GM21390 (cell line): ENCODE results near the gene RNASEL.

Experiments used
- ATAC-seq: cut with Tn5 transposase; IDR thresholded peaks from one replicate; pipeline ENCODE4 v1.9.1; 2021; ENCODE audit not compliant: unreplicated experiment

The RNASEL gene

GRCh38 chr1:182600745-182601415, 11.8 kb upstream of the RNASEL start:
- ATAC-seq = no peak

GRCh38 chr1:182600036-182600713, 11.1 kb upstream of the RNASEL start:
- ATAC-seq = no peak

- ATAC-seq = no peak
Observed at GRCh38 chr1:182599339-182599738, 10.3 kb upstream of the RNASEL start.

DNA sequence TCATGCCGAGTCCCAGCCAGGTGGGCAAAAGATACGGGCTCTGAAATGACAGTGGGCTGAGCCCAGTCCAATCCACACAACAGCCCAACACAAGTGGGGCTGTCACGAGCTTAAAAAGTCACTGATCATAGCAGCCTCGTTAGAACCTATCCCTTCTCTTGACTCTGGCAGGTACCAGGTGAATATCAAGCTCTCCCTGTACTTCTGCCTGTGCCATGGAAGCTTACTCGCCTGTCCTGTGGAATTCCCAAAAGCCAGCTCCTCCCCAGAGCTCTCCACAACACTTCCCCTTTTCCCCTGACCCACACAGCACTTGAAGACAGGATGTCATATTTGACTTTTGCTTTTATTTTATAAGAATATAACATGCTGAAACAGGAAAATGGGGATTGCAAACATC, 9.2 kb upstream of the RNASEL start:
- no peak for ATAC-seq

DNA sequence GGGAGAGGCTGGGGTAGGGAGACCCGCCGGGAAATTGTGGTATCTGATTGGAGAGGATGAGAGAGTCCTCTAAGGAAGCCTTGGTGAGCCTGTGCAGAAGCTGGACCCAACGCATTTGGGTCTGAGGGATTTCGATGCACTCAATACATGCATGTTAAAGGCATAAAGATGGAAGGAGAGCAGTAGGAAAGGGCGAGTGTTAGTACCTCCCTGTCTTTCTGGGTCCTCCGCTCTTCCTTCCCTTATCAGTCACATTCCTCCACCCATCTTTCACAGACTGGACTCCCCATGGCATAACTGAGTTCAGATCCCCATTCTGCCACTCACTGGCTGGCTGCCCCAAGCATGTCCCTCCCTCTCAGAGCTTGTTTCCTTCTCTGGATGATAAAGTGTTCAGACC, 7.9 kb upstream of the RNASEL start:
- ATAC-seq = no peak

DNA sequence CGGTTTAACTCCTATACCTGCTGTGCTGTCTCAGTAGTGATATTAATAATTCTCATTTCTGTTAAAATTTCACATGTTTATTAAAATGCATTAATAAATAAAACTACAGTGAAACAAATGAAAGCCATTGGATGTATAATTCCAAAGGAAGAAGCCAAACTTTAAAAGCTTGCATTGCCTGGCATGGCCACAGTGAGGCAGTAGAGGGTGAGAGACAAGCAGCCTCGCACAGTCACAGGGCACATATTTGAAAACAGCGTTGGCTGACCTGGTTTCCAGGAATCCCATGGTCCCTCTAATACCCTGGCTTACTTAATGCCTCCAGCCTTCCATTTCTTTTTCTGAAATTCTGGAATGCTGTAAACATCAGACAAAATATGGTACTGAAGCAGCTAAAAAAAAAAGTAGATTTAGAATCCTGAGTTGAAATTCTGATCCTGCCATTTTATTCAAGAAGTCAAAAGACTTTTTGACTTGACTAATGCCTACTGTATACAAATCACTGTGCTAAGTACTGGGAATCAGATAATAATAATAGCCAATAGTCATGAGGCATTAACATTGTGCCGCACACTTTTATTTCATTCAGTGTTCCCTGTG, 6.7 kb upstream of the RNASEL start:
- no peak for ATAC-seq

DNA sequence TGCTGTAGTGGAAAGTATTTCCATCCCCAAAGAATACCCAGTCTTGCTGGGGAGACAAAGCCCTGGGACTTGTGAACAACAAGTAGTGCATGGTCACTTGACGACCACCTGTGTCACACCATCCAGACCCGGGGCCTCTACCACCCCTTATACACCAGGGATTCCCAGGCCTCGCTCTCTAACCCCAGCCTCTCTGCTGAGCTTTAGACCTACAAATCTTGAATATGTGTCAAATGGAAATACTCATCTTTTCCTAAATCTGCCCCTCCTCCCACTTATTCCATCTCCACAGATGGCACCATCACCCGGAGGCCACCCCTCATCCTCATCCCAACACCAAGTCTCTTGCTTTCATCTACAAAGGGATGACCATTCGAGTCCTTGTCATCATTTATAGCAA, 875 bp upstream of the RNASEL start:
- no peak for ATAC-seq

- no peak for ATAC-seq
Observed at GRCh38 chr1:182589520-182589919, 464 bp upstream of the RNASEL start.

- no peak for ATAC-seq
Observed at GRCh38 chr1:182587666-182588499, 1.2 kb downstream of the RNASEL start.

- no peak for ATAC-seq
Observed at GRCh38 chr1:182587093-182587492, 2.0 kb downstream of the RNASEL start.

DNA sequence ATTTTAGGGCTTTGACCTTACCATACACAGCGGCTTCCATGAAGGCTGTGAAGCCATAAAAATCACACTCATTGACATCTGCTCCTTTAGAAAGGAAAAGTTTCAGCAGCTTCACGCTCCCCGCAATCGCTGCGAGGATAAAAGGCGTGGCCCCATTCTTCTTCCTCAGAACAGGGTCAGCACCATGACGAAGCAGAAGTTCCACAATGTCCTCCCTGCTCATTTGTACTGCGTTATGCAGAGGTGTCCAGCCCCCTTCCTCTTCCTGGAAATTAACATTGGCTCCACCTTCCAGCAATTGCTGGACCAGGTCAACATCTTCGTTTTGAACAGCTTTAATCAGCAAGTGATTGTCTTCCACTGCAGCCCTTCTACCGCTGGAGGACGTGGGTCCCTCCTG, 2.7 kb downstream of the RNASEL start:
- ATAC-seq = no peak

- ATAC-seq = no peak
Observed at GRCh38 chr1:182584746-182585145, 4.3 kb downstream of the RNASEL start.

- no peak for ATAC-seq
Observed at GRCh38 chr1:182580736-182581135, 8.3 kb downstream of the RNASEL start.

DNA sequence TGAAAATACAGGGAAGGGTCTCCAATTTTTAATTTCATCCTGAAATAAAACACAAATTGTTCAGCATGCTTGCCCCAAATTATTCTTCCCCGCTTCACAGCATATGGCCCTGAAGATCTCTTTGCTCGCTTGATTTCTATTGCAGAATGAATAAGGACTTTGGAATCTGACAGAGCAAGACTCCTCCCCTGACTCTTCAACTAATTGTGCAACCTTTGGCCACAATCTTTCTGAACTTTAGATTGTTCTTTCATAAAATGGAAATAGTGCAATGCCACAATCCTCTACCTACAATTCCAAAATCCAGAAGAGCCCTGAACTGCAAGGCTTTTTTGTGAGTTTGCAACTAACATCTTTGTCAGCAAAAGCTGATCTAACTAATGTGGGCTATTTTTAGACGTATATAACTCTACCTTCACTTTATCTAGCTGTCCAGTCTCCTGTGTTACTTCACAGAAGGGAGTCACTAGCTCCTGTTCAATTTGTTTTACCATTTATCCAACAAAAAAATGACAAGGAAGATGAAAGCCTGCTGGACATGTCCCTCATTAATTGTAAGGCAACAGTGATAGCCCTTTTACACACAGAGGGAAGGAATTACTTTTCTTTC, 13.4 kb downstream of the RNASEL start:
- ATAC-seq = no peak

DNA sequence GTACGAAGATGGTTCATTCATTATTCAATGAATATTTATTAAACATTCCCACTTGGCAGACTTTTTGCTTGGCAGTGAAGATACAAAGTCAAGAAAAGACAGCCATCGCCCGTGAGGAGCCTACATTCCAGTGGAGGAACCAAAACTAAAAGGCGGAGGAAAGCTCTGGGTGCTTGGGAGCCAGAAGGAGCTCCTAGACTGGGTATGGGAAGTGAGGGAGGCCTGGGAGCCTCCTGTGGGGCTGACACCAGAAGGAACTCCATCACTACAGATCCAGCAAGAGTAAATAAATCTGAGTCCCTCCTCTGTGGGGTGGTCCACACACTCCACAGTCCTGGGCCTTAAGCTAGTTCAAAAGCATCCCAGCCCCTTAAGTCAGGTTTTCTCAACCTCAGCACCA, 14.9 kb downstream of the RNASEL start:
- no peak for ATAC-seq

DNA sequence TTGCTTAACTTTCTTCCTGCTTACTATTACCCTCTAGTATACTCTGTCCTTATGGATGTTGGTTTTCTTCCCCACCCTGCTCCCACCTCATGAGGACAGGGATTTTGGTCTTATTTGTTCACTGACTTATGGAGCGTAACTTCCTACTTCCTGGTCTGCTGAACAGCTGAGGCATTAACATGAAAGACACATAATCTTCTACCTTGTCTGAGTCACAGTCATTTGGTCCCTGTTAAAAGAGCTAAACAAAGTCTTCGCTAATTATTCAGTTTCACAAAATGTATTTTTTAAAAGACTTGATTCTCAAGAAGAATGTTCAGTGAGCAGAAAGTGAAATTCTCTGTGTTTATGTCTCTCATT, 18.5 kb downstream of the RNASEL start:
- no peak for ATAC-seq

DNA sequence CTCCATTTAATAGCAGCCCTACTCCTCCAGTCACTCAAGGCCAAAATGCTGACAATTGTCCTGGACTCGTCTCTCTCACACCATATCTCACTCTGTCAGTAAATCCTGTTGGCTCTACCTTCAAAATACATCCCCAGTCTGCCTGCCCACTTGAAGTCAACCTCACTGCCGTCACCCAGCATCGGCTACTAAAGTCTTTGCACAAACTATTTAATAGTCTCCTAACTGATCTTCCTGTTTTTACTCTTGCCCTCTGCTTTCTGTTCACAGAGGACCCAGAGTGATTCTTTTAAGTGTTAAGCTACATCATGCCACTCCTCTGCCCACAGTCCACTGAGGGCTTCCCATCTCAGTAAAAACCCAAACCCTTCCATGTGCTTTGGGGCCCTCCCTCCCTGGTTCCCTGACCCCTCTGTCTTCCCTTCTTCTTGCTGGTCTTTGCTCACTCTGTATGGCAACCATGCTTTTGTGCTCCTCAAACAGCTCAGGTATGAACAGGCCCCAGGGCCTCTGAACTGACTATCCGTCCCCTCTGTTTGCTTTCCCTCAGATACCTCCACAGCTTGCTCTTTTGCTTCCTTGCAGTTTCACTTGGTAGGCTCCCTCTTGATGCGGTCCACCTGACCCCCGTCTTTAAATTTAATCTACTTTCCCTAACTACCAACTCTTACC, 19.0 kb downstream of the RNASEL start:
- ATAC-seq = no peak

GRCh38 chr1:182568647-182569284, 20.3 kb downstream of the RNASEL start:
- ATAC-seq = no peak

DNA sequence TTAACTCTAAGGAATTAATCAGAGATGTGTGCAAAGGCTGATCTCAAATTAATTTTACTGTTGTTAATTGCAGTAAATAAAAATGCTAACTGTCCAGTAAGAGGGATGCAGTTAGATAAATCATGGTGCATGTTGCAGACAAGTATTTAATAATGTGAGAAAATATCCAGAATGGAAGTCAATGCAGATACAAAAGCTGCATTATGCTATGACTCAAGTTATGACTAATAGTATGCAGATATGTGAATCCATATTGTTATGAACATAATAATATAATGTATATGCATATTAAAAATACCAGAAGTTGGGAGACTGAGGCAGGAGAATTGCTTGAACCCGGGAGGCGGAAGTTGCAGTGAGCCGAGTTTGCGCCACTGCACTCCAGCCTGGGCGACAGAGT, 21.4 kb downstream of the RNASEL start:
- ATAC-seq = no peak

DNA sequence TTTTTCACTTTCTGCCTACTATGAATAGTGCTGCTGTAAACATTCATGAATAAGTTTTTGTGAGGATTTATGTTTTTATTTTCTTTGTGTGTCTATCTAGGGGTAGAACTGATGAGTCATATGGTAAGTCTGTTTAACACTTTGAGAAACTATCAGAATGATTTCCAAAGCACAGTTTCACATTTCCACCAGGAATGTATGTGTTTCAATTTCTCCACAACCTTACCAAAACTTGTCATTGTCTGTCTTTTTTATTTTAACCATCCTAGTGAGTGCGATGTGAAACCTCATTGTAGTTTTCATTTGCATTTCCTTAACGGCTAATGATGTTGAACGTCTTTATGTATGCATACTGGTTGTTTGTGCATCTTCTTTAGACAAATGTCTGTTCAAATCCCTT, 23.5 kb downstream of the RNASEL start:
- no peak for ATAC-seq
